NT2/D1 (cell line): ENCODE measurements around the gene ZSCAN18.

Source experiments
- DNase-seq: peaks from one replicate; pipeline ENCODE4 v3.0.0-alpha.2; 2011; ENCODE audit warnings: low read depth, low spot score
- H3K27me3 ChIP-seq: 2 replicates; pipeline ENCODE4 v1.6.0; 2011; ENCODE audit warnings: mild to moderate bottlenecking; ENCODE audit not compliant: insufficient read length, insufficient read depth
- H3K36me3 ChIP-seq: 2 replicates; pipeline ENCODE4 v1.6.1; 2011; ENCODE audit warnings: mild to moderate bottlenecking, low read length, mixed read lengths; ENCODE audit not compliant: insufficient read depth, insufficient read length
- H3K4me1 ChIP-seq: 2 replicates; pipeline ENCODE4 v1.5.1; 2011; ENCODE audit not compliant: insufficient read depth, insufficient read length
- H3K4me3 ChIP-seq: 2 replicates; pipeline ENCODE4 v1.5.1; 2011; ENCODE audit warnings: low read depth; ENCODE audit not compliant: insufficient read length
- H3K9ac ChIP-seq: 2 replicates; pipeline ENCODE4 v1.6.0; 2011; ENCODE audit warnings: low read depth; ENCODE audit not compliant: insufficient read length
- H3K9me3 ChIP-seq: 2 replicates; pipeline ENCODE4 v1.5.1; 2011; ENCODE audit warnings: mild to moderate bottlenecking, low read length; ENCODE audit not compliant: insufficient read depth
- SUZ12 ChIP-seq: IDR thresholded peaks from 2 replicates; pipeline ENCODE4 v1.6.1; 2011; ENCODE audit not compliant: insufficient read length, insufficient read depth; ENCODE audit errors: extremely low read depth
- YY1 ChIP-seq: IDR thresholded peaks from 2 replicates; pipeline ENCODE4 v1.6.1; 2011; ENCODE audit not compliant: insufficient read length, insufficient read depth
- ZNF274 ChIP-seq: IDR thresholded peaks from 2 replicates; pipeline ENCODE4 v1.6.1; 2011; ENCODE audit warnings: mild to moderate bottlenecking, low read depth, low read length

Gene ZSCAN18

DNA sequence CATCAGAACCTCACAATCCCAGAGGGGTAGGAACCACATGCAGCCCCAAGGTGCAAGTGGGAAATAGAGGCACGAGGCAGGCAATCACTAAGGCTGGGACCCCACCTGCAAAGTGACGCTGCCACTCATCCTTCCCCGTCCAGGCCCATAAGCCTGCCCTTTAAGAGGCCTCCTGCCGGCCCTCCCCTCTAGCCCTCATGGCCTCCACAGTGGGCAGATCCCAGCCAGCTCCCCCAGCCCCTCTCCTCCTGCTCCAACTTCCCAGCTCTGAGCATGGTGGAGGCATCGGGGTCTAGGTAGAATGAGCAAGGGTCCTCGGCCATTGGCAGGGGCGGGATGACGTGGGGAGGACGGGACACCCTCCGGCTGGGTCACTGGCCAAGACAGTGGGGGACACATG lies 2.7 kb downstream of the ZSCAN18 start:
- H3K36me3 ChIP-seq: peaks cover 28% of the 10 kb centered on the region
- no peaks in the 10 kb centered on the region for H3K27me3 ChIP-seq
- H3K9me3 ChIP-seq: no peaks in the 10 kb centered on the region
- peaks cover 12% of the 10 kb centered on the region for H3K4me1 ChIP-seq
- no peak overlapping the region for H3K4me3 ChIP-seq
- H3K9ac ChIP-seq: no peak overlapping the region
- no peak for DNase-seq
- TF ChIP-seq ZNF274 (no peak), SUZ12 (no peak), YY1 (no peak)

DNA sequence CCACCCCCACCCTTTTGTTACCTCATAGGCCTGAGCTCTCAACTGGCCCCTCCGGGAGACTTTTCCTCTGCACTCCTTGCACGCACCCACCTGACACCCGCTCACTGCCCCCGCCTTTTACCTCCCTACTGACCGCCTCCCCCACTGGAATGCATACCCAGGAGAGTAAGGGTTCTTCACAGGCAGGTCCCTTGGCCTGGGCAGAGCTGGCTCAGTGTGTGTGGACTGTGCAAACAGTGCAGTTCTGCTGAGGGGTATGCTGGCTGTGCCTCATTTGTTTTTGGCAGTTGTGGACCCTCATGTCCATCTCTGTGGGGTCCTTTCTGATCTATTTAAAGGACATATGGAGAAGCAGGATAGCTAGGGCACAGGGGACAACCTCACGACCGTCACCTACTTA lies 5.0 kb downstream of the ZSCAN18 start:
- H3K9ac ChIP-seq: no peak overlapping the region
- no peak for TF ChIP-seq ZNF274
- no peak for TF ChIP-seq YY1
- TF ChIP-seq SUZ12: no peak
- no peaks in the 10 kb centered on the region for H3K27me3 ChIP-seq
- H3K9me3 ChIP-seq: no peaks in the 10 kb centered on the region
- peaks cover 12% of the 10 kb centered on the region for H3K4me1 ChIP-seq
- DNase-seq: no peak
- H3K4me3 ChIP-seq: no peak overlapping the region
- peaks cover 39% of the 10 kb centered on the region for H3K36me3 ChIP-seq

DNA sequence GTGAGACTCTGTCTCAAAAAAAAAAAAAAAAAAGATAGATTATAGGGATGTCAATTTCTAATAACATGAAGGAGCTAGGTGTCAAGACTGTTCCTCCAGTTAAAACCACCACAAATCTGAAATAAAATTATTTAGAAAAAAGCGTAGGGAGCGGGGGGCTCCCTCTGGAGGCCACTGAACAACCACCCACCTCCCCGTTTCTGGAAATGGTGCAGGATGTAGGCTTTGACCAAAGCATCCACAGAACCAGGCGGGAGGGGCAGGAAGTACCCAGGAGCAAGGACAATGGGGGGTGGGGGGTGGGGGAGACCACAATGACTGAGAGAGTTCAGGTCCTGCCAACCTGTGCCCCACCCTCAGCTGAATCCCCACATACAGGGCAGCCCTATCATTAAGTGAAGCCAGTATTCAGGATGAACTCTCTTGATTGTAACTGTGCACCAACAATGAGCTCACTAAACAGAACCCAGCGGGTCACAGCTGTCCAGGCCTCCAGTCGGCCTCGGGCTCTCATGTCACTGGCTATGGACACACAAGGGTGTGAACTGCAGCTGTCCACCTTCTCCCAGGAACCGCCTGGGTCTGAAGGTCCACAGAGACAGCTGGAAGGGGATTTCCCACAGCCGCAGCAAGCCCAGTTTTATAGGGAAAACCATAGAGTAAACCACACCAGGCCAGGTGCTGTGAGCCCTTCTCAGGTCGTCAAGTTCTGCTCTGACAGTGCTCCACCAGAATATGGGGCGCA lies 6.6 kb downstream of the ZSCAN18 start:
- Histone ChIP-seq H3K9ac (no peak overlapping the region), H3K9me3 (no peaks in the 10 kb centered on the region), H3K27me3 (no peaks in the 10 kb centered on the region), H3K4me1 (peaks cover 6% of the 10 kb centered on the region), H3K4me3 (no peak overlapping the region), H3K36me3 (peaks cover 48% of the 10 kb centered on the region)
- TF ChIP-seq SUZ12: no peak
- TF ChIP-seq ZNF274: no peak
- no peak for TF ChIP-seq YY1
- no peak for DNase-seq

DNA sequence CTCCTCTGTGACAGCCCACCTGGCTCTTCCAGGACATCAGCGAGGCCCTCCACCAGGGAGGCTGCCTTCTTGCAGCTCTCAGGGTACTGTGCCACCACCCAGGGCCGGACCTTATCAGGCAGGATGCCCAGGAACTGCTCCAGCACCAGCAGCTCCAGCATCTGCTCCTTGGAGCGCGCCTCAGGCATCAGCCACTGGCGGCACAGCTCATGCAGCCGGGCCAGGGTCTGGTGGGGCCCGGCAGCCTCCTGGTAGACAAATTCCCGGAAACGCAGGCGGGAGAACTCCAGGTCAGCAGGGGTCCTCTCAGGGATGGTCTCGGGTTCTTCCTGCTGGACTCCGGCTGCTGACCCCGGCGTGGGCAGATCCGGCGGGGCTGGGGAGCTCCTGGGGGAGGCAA lies 8.2 kb downstream of the ZSCAN18 start:
- no peak for DNase-seq
- H3K9ac ChIP-seq: no peak overlapping the region
- no peak overlapping the region for H3K4me3 ChIP-seq
- no peaks in the 10 kb centered on the region for H3K9me3 ChIP-seq
- H3K36me3 ChIP-seq: peaks cover 52% of the 10 kb centered on the region
- TF ChIP-seq SUZ12 (no peak), YY1 (no peak), ZNF274 (no peak)
- no peaks in the 10 kb centered on the region for H3K27me3 ChIP-seq
- H3K4me1 ChIP-seq: peaks cover 5% of the 10 kb centered on the region

DNA sequence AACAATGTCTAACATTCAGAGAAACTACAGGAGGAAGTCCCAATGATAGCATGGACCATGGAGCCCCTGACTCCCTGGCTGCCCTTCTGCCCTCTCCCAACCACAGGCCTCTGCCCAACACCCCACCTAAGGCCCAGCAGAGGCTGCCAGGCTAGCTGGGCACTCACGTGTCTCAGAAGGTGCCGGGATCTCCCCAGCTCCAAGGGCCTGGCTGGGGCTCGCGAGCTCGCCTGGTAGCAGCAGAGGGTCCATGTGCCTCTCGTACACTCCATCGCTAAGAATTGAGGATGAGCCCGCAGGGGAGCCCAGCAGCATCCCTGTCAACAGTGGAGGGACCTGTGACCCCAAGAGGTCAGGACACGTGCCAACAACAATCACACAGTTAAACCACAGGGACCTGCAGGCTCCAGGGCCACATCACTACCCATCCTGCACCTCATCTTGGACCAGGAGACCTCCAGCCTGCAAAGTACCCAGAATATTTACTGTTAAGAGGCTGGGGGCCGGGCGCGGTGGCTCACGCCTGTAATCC lies 9.4 kb downstream of the ZSCAN18 start:
- Histone ChIP-seq H3K9me3 (no peaks in the 10 kb centered on the region), H3K4me3 (no peak overlapping the region), H3K4me1 (peaks cover 5% of the 10 kb centered on the region), H3K27me3 (no peaks in the 10 kb centered on the region), H3K36me3 (peaks cover 61% of the 10 kb centered on the region), H3K9ac (no peak overlapping the region)
- DNase-seq: no peak
- no peak for TF ChIP-seq SUZ12
- TF ChIP-seq ZNF274: no peak
- TF ChIP-seq YY1: no peak

DNA sequence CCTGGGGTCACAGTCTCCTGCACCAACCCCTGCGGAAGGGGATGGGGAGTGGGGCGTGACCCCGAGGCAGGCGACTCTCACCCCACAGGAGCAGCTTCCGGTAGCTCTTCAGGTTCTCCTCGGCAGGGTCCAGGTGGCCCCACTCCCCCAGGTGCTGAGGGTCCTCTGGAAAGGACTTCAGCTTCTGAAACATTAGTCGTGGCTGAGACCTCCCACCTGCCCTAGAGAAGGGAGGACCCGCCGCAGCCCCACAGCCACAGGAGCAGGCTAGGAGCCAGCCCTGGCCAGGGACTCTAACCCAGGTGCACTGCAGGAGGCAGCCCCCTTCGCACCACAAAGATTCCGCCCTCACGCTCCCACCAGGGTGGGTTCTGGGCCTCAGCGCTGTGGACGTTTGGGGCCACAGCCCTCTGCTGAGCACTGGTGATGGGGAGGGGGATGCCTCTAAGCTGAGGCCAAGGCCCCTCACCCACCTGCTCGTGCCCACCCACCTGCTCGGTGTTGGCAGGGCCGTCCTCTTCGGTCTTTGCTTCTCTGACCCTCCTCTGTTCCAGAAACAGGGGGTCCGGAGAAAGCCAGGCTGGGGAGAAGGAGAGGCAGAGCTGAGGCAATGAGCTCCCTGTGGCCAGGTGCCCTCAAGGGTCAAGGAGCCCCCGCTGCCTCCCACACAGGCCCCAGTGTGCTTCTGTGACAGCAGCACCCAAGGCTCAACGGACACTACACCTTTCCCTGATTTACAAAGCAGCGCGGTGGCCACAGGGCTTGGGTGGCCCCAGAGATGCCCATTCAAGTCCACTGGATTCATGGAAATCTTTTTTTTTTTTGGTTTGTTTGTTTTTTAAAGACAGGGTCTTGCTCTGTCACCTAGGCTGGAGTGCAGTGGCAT lies 11.0 kb downstream of the ZSCAN18 start:
- Histone ChIP-seq H3K9me3 (no peaks in the 10 kb centered on the region), H3K36me3 (peaks cover 53% of the 10 kb centered on the region), H3K4me1 (peaks cover 5% of the 10 kb centered on the region), H3K9ac (no peak overlapping the region), H3K27me3 (no peaks in the 10 kb centered on the region), H3K4me3 (no peak overlapping the region)
- no peak for DNase-seq
- TF ChIP-seq SUZ12 (no peak), YY1 (no peak), ZNF274 (no peak)

DNA sequence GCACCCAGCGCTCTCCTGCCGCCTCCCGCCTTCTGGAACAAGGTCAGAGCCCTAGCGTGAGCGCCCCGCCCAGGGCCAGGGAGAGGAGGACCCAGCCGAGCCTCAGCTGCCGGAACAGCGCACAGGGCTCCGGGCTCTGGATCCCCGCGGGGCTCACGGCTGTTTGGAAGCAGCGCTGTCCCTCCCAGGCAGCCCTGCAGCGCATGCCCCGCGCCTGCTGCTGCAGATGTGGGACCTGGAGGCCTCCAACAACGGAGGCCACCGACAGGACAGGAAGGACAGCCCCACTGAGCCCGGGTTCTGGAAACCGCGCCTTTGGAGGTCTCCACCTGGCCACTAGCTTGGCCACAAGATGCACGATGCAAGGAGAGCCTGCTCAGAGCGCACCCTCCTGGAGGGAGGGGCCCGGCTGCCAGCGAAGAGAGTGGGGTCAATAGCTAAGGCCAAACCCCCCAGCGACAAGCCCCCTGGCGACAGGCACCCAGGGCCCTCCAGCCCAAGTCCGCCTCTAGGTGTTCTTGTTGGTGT lies 12.6 kb downstream of the ZSCAN18 start:
- no peak overlapping the region for H3K9ac ChIP-seq
- no peaks in the 10 kb centered on the region for H3K9me3 ChIP-seq
- DNase-seq: no peak
- H3K4me3 ChIP-seq: no peak overlapping the region
- H3K36me3 ChIP-seq: peaks cover 50% of the 10 kb centered on the region
- TF ChIP-seq ZNF274: no peak
- TF ChIP-seq SUZ12: no peak
- H3K27me3 ChIP-seq: no peaks in the 10 kb centered on the region
- H3K4me1 ChIP-seq: no peaks in the 10 kb centered on the region
